ENCODE measurements around the gene DGKI. TPM values are rescaled to one million over a fixed set of nuclear protein-coding genes. Genes with fewer than 3 reads are reported as not detected.

DGKI gene
- total RNA-seq, 3 donors from 2014 or later (not counting 1 experiment from before 2014, with no cell fraction given) = 0.53 TPM; not detected in 2

GRCh38 chr7:137590756-137591305 lies 255.9 kb downstream of the DGKI start:
- 90% methylated on average over 15 of the region's 15 CpGs for WGBS (ENCODE audit: insufficient coverage)
- Histone ChIP-seq H3K4me1 (ENCODE audit: control insufficient read depth, insufficient read depth, low read length) (no peaks in the 10 kb centered on the region), H3K9me3 (ENCODE audit: control insufficient read depth, insufficient read depth, low read length) (no peaks in the 10 kb centered on the region), H3K4me3 (ENCODE audit: low read length) (no peak overlapping the region), H3K27ac (ENCODE audit: low read length) (no peak overlapping the region), H3K36me3 (ENCODE audit: control insufficient read depth, insufficient read depth, low read length) (no peaks in the 10 kb centered on the region), H3K27me3 (ENCODE audit: control insufficient read depth, insufficient read depth, low read length) (no peaks in the 10 kb centered on the region)
- Mint-ChIP-seq H3K27ac (no peak overlapping the region), H3K4me3 (no peak overlapping the region), H3K36me3 (no peaks in the 10 kb centered on the region), H3K9me3 (no peaks in the 10 kb centered on the region), H3K4me1 (no peaks in the 10 kb centered on the region), H3K27me3 (ENCODE audit: low read depth in 2 of 2) (no peaks in the 10 kb centered on the region)
- intact Hi-C loops (cut with micrococcal nuclease) = no loop called here
- ATAC-seq (no peak), DNase-seq (no peak)
- TF ChIP-seq CTCF (IDR thresholded peaks at IDR 0.05) = no peak

GRCh38 chr7:137590071-137590755 lies 256.6 kb downstream of the DGKI start:
- Histone ChIP-seq H3K4me1 (ENCODE audit: control insufficient read depth, insufficient read depth, low read length) (no peaks in the 10 kb centered on the region), H3K9me3 (ENCODE audit: control insufficient read depth, insufficient read depth, low read length) (no peaks in the 10 kb centered on the region), H3K4me3 (ENCODE audit: low read length) (no peak overlapping the region), H3K27me3 (ENCODE audit: control insufficient read depth, insufficient read depth, low read length) (no peaks in the 10 kb centered on the region), H3K27ac (ENCODE audit: low read length) (no peak overlapping the region), H3K36me3 (ENCODE audit: control insufficient read depth, insufficient read depth, low read length) (no peaks in the 10 kb centered on the region)
- DNase-seq (no peak), ATAC-seq (no peak)
- Mint-ChIP-seq H3K4me3 (no peak overlapping the region), H3K36me3 (no peaks in the 10 kb centered on the region), H3K27ac (no peak overlapping the region), H3K9me3 (no peaks in the 10 kb centered on the region), H3K27me3 (ENCODE audit: low read depth in 2 of 2) (no peaks in the 10 kb centered on the region), H3K4me1 (no peaks in the 10 kb centered on the region)
- 85% methylated on average over 7 of the region's 7 CpGs for WGBS (ENCODE audit: insufficient coverage)
- no peak for TF ChIP-seq CTCF (IDR thresholded peaks at IDR 0.05)
- intact Hi-C loops (cut with micrococcal nuclease) = no loop called here

GRCh38 chr7:137587326-137587725 lies 259.4 kb downstream of the DGKI start:
- 78% methylated on average over 1 of the region's 5 CpGs for WGBS (ENCODE audit: insufficient coverage)
- no peak overlapping the region for H3K27ac ChIP-seq (ENCODE audit: low read length)
- Mint-ChIP-seq H3K27ac (no peak overlapping the region), H3K27me3 (ENCODE audit: low read depth in 2 of 2) (no peaks in the 10 kb centered on the region), H3K9me3 (no peaks in the 10 kb centered on the region), H3K36me3 (no peaks in the 10 kb centered on the region), H3K4me3 (no peak overlapping the region), H3K4me1 (no peaks in the 10 kb centered on the region)
- TF ChIP-seq CTCF (IDR thresholded peaks at IDR 0.05) = no peak
- ATAC-seq (no peak), DNase-seq (no peak)
- no peaks in the 10 kb centered on the region for H3K9me3 ChIP-seq (ENCODE audit: control insufficient read depth, insufficient read depth, low read length)
- no peaks in the 10 kb centered on the region for H3K4me1 ChIP-seq (ENCODE audit: control insufficient read depth, insufficient read depth, low read length)
- intact Hi-C loops (cut with micrococcal nuclease) = no loop called here
- H3K4me3 ChIP-seq (ENCODE audit: low read length) = no peak overlapping the region
- H3K27me3 ChIP-seq (ENCODE audit: control insufficient read depth, insufficient read depth, low read length) = no peaks in the 10 kb centered on the region
- no peaks in the 10 kb centered on the region for H3K36me3 ChIP-seq (ENCODE audit: control insufficient read depth, insufficient read depth, low read length)

- H3K4me3 ChIP-seq (ENCODE audit: low read length) = no peak overlapping the region
- H3K4me1 Mint-ChIP-seq = no peaks in the 10 kb centered on the region
- no peaks in the 10 kb centered on the region for H3K27me3 Mint-ChIP-seq (ENCODE audit: low read depth in 2 of 2)
- intact Hi-C loops (cut with micrococcal nuclease) = no loop called here
- DNase-seq (no peak), ATAC-seq (no peak)
- 93% methylated on average over 3 of the region's 3 CpGs for WGBS (ENCODE audit: insufficient coverage)
- H3K9me3 Mint-ChIP-seq = no peaks in the 10 kb centered on the region
- no peaks in the 10 kb centered on the region for H3K36me3 ChIP-seq (ENCODE audit: control insufficient read depth, insufficient read depth, low read length)
- H3K36me3 Mint-ChIP-seq = no peaks in the 10 kb centered on the region
- TF ChIP-seq CTCF (IDR thresholded peaks at IDR 0.05) = no peak
- H3K4me3 Mint-ChIP-seq = no peak overlapping the region
- H3K27ac Mint-ChIP-seq = no peak overlapping the region
- H3K4me1 ChIP-seq (ENCODE audit: control insufficient read depth, insufficient read depth, low read length) = no peaks in the 10 kb centered on the region
- H3K27ac ChIP-seq (ENCODE audit: low read length) = no peak overlapping the region
- H3K9me3 ChIP-seq (ENCODE audit: control insufficient read depth, insufficient read depth, low read length) = no peaks in the 10 kb centered on the region
- H3K27me3 ChIP-seq (ENCODE audit: control insufficient read depth, insufficient read depth, low read length) = no peaks in the 10 kb centered on the region
These were observed 261.2 kb downstream of the DGKI start for GRCh38 chr7:137585591-137585990.

Data from natural killer cell (primary cell).